ENCODE results near the gene BCL2L13. TPM values are rescaled to one million over a fixed set of nuclear protein-coding genes. Genes with fewer than 3 reads are reported as not detected.
A peak's percentile ranks its signal among the peaks of the same experiment; 100 is the strongest.

The BCL2L13 gene
- total RNA-seq, 6 experiments from 2014 or later, result 26.2 to 44.5 (median 37.3) TPM

DNA sequence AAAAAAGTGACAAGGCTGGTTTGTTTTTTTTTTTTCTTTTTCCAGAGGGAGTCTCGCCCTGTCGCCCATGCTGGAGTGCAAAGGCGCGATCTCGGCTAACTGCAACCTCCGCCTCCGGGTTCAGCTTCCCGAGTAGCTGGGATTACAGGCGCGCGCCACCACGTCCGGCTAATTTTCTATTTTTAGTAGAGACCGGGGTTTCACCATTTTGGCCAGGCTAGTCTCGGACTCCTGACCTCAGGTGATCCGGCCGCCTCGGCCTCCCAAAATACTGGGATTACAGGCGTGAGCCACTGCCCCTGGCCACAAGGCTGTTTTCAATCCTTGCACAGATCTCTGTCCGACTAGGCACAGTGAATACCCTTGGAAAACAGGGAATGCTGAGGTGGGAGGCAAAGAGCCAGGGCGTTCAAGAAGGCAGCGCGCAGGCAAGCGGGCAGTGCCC, 10.6 kb upstream of the BCL2L13 start:
- H3K27ac ChIP-seq, result peak overlapping the region; percentile 85 to 86 (median 85)
- intact Hi-C loops (cut with DNase I), result no loop called here

GRCh38 chr22:17628406-17629172, 10.0 kb upstream of the BCL2L13 start, which contains the start of gene ATP6V1E1:
ATP6V1E1 (minus strand) TSS chr22:17628749; CDS start chr22:17628635, 114 bp downstream.
- peak within 1 kb of the TSS; percentile 85 to 86 (median 85) for H3K27ac ChIP-seq
- H3K9me3 ChIP-seq, result no peaks in the 10 kb centered on the region
- H3K4me3 ChIP-seq, result peak within 1 kb of the TSS; percentile 94 to 99 (median 97)
- H3K27me3 ChIP-seq, result no peaks in the 10 kb centered on the region
- WGBS (ENCODE audit: insufficient coverage, low coverage, low lambda C conversion rate, missing lambda C conversion rate), result 0% methylated on average over 28 of the region's 45 CpGs
- peaks cover 0 to under 1% (median 0%) of the 10 kb centered on the region in 4 donors for H3K36me3 ChIP-seq
- H3K4me1 ChIP-seq, result peaks cover 0 to 20% (median 7%) of the 10 kb centered on the region in 4 donors
- DNase-seq (peak; percentile 94 to 98 (median 97)), ATAC-seq (peak; percentile 98 to 100 (median 100))
- TF ChIP-seq POLR2A (IDR thresholded peaks at IDR 0.05), result peak; percentile 86
- TF ChIP-seq, protein P1, sequence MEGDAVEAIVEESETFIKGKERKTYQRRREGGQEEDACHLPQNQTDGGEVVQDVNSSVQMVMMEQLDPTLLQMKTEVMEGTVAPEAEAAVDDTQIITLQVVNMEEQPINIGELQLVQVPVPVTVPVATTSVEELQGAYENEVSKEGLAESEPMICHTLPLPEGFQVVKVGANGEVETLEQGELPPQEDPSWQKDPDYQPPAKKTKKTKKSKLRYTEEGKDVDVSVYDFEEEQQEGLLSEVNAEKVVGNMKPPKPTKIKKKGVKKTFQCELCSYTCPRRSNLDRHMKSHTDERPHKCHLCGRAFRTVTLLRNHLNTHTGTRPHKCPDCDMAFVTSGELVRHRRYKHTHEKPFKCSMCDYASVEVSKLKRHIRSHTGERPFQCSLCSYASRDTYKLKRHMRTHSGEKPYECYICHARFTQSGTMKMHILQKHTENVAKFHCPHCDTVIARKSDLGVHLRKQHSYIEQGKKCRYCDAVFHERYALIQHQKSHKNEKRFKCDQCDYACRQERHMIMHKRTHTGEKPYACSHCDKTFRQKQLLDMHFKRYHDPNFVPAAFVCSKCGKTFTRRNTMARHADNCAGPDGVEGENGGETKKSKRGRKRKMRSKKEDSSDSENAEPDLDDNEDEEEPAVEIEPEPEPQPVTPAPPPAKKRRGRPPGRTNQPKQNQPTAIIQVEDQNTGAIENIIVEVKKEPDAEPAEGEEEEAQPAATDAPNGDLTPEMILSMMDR (IDR thresholded peaks at IDR 0.05), result no peak
- intact Hi-C loops (cut with DNase I), result no loop called here

More for the DNA sequence above, 10.6 kb upstream of the BCL2L13 start:
- no peak for TF ChIP-seq POLR2A (IDR thresholded peaks at IDR 0.05)
- TF ChIP-seq, protein P1 (IDR thresholded peaks at IDR 0.05), result no peak
- ATAC-seq, result no peak
- 4% methylated on average over 21 of the region's 24 CpGs for WGBS (ENCODE audit: insufficient coverage, low coverage, low lambda C conversion rate, missing lambda C conversion rate)
- peaks cover 0 to 20% (median 7%) of the 10 kb centered on the region in 4 donors for H3K4me1 ChIP-seq
- H3K36me3 ChIP-seq, result peaks cover 0 to 7% (median 0%) of the 10 kb centered on the region in 4 donors
- DNase-seq, result peak in 1 of 3 donors; percentile 27
- no peaks in the 10 kb centered on the region for H3K9me3 ChIP-seq
- H3K4me3 ChIP-seq, result peak overlapping the region; percentile 94 to 99 (median 97)
- no peaks in the 10 kb centered on the region for H3K27me3 ChIP-seq

GRCh38 chr22:17629173-17629489, 9.4 kb upstream of the BCL2L13 start:
- peak overlapping the region; percentile 94 to 99 (median 97) for H3K4me3 ChIP-seq
- no peaks in the 10 kb centered on the region for H3K27me3 ChIP-seq
- TF ChIP-seq, protein P1 (IDR thresholded peaks at IDR 0.05), result no peak
- no peak for TF ChIP-seq POLR2A (IDR thresholded peaks at IDR 0.05)
- H3K27ac ChIP-seq, result peak overlapping the region; percentile 85 to 86 (median 85)
- no peaks in the 10 kb centered on the region for H3K9me3 ChIP-seq
- H3K4me1 ChIP-seq, result peaks cover 0 to 20% (median 8%) of the 10 kb centered on the region in 4 donors
- H3K36me3 ChIP-seq, result no peaks in the 10 kb centered on the region
- intact Hi-C loops (cut with DNase I), result no loop called here
- ATAC-seq (no peak), DNase-seq (no peak)
- 0% methylated on average over 1 of the region's 1 CpG for WGBS (ENCODE audit: insufficient coverage, low coverage, low lambda C conversion rate, missing lambda C conversion rate)

- intact Hi-C loops (cut with DNase I), result no loop called here
- DNase-seq (no peak), ATAC-seq (no peak)
- TF ChIP-seq POLR2A (IDR thresholded peaks at IDR 0.05), result no peak
- TF ChIP-seq, protein P1 (IDR thresholded peaks at IDR 0.05), result no peak
- Histone ChIP-seq H3K27me3 (no peaks in the 10 kb centered on the region), H3K36me3 (no peaks in the 10 kb centered on the region), H3K9me3 (no peaks in the 10 kb centered on the region), H3K4me3 (no peak overlapping the region), H3K4me1 (peaks cover 0 to 20% (median 9%) of the 10 kb centered on the region in 4 donors), H3K27ac (peak overlapping the region in 2 of 3 donors; percentile 85 to 86)
- 79% methylated on average over 7 of the region's 7 CpGs for WGBS (ENCODE audit: insufficient coverage, low coverage, low lambda C conversion rate, missing lambda C conversion rate)
These were observed 8.9 kb upstream of the BCL2L13 start for GRCh38 chr22:17629641-17630040.

Data from right lobe of liver (tissue), 6 donors.